ENCODE data around the gene MAST4.

Gene MAST4

DNA sequence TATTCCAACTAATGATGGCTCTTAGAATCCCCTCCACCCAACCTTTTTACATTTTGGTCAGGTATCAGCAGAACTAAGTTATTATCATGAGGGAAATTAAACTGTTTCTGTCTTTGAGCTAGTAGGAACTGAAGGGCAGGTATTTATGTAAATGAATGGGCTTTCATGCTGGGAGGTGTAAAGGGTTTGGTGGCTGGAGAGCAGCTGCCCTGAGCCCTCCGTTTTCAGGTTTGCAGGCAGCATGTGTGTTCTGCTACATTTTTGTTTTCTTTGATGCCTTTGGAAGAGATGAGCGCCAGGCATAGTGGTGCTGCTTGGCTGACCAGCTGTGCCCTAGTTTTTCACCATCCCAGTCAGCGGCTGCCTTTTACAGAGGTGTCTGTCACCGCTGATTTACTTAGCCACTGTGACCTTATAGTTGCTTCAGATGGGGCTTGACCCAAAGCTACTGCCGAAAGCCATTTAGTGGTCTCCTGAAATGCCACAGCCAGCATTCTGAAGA lies 231.9 kb downstream of the MAST4 start:
- Histone ChIP-seq H3K27me3 (ENCODE audit: control insufficient read depth, insufficient read depth, low read length, poor library complexity, severe bottlenecking) (no peaks in the 10 kb centered on the region), H3K9me3 (ENCODE audit: control insufficient read depth, low read length) (no peaks in the 10 kb centered on the region), H3K36me3 (ENCODE audit: control insufficient read depth, insufficient read depth, low read length) (no peaks in the 10 kb centered on the region), H3K4me3 (ENCODE audit: insufficient read depth, low read depth, low read length) (peak overlapping the region; percentile 34), H3K4me1 (ENCODE audit: control insufficient read depth, insufficient read depth, low read length) (peaks cover 5% of the 10 kb centered on the region), H3K27ac (ENCODE audit: insufficient read depth, low read depth, low read length, poor library complexity, severe bottlenecking) (no peak overlapping the region)
- 4 to 6% methylated on average over 5 of the region's 5 CpGs for WGBS, 2 experiments

DNA sequence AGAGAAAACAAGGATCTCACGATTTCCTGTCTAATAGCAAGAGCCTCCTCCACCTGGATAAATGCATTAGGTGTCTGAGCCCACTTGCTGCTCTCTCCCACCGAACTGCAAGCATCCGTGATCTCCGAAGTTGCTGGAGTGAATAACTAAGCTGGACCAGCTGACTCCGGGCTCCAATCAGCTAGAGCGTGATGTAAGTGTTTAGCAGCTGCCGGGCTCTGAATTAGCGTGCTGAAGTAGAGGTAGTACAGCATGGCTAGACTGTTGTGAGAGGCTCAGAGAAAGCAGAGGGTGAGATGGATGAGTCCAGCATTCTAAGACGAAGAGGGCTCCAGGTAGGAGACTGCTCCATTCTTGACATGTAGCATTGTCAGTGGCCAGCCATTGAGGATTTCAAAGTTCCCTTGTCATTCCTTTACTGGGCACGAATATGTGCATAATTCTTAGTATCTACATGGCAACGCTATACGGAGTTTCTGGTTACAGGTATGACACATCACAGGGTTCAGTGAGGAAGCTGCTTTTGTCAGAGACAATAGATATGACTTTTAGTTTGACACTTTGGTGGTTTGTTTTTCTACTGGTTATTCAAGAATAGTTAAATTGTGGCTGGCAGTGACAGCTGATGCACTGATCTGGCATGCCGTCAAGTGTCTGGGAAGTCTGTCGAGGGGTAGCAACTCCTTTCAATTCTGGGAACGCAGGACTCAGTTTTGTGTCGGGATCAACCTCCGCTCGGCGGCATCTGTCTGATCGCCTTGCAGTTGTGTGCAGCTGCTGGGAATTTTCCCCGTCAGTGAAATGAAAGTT lies 232.6 kb downstream of the MAST4 start:
- Histone ChIP-seq H3K27ac (ENCODE audit: insufficient read depth, low read depth, low read length, poor library complexity, severe bottlenecking) (no peak overlapping the region), H3K4me3 (ENCODE audit: insufficient read depth, low read depth, low read length) (peak overlapping the region; percentile 34), H3K4me1 (ENCODE audit: control insufficient read depth, insufficient read depth, low read length) (peaks cover 5% of the 10 kb centered on the region), H3K27me3 (ENCODE audit: control insufficient read depth, insufficient read depth, low read length, poor library complexity, severe bottlenecking) (no peaks in the 10 kb centered on the region), H3K9me3 (ENCODE audit: control insufficient read depth, low read length) (no peaks in the 10 kb centered on the region), H3K36me3 (ENCODE audit: control insufficient read depth, insufficient read depth, low read length) (no peaks in the 10 kb centered on the region)
- WGBS, 2 experiments = 8% methylated on average over 21 of the region's 21 CpGs

DNA sequence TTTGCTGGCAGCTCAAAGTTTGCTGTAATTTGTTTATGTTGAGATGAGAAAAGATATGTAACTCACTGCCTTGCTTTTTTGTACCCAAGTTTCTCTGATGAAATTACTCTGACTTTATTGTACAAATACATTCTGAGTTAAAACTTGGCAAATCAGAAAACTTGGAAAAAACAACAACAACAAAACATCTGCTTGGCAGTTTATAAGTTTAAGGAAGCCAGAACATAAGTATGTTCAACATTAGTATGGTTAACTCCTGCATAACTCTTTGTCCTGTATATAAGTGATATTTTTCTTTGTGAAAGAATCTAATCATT lies 233.1 kb downstream of the MAST4 start:
- Histone ChIP-seq H3K4me3 (ENCODE audit: insufficient read depth, low read depth, low read length) (peak overlapping the region; percentile 34), H3K27ac (ENCODE audit: insufficient read depth, low read depth, low read length, poor library complexity, severe bottlenecking) (no peak overlapping the region), H3K27me3 (ENCODE audit: control insufficient read depth, insufficient read depth, low read length, poor library complexity, severe bottlenecking) (no peaks in the 10 kb centered on the region)

DNA sequence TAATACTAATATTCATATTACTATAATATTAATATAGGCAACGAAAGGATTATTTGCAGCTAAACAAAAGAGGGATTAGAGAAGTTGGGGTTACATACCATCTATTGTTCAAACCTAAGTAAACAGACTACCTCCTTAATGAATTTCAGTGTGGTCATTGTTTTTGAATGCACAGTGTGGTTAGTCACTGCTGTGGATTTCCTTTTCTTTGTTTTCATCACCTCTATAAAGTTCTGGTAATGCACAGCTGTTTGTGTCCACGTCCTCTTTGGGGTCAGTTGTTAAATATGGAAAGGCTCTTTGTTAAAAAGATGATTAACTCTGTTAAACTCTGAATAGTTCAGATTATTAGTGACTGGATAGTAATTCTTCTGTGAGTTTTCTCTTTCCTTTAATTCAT lies 233.6 kb downstream of the MAST4 start:
- H3K36me3 ChIP-seq (ENCODE audit: control insufficient read depth, insufficient read depth, low read length) = no peaks in the 10 kb centered on the region
- no peaks in the 10 kb centered on the region for H3K27me3 ChIP-seq (ENCODE audit: control insufficient read depth, insufficient read depth, low read length, poor library complexity, severe bottlenecking)
- 10 to 35% methylated on average over 1 of the region's 2 CpGs for WGBS, 2 experiments
- H3K4me3 ChIP-seq (ENCODE audit: insufficient read depth, low read depth, low read length) = no peak overlapping the region
- H3K9me3 ChIP-seq (ENCODE audit: control insufficient read depth, low read length) = no peaks in the 10 kb centered on the region
- no peak overlapping the region for H3K27ac ChIP-seq (ENCODE audit: insufficient read depth, low read depth, low read length, poor library complexity, severe bottlenecking)
- peaks cover 5% of the 10 kb centered on the region for H3K4me1 ChIP-seq (ENCODE audit: control insufficient read depth, insufficient read depth, low read length)

More for the DNA sequence above, 233.1 kb downstream of the MAST4 start:
- Histone ChIP-seq H3K9me3 (ENCODE audit: control insufficient read depth, low read length) (no peaks in the 10 kb centered on the region), H3K4me1 (ENCODE audit: control insufficient read depth, insufficient read depth, low read length) (peaks cover 5% of the 10 kb centered on the region), H3K36me3 (ENCODE audit: control insufficient read depth, insufficient read depth, low read length) (no peaks in the 10 kb centered on the region)

DNA sequence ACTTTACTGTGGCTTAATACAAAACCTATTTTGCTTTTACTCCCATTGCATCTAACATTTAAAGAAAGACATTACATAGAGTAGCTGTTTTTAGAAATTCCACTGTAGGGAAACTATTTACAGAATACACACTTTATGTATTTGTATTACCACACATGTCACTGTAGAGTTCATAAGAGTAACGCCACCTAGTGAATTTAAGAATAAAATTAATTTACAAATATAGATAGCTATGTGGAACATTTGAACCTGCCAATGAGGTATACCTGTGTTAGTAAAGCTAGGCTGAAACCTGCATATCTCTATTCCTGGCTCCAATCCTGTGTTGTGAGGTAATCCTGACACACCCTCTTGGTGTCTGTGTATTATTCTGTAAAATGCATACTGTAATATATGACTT lies 234.4 kb downstream of the MAST4 start:
- Histone ChIP-seq H3K9me3 (ENCODE audit: control insufficient read depth, low read length) (no peaks in the 10 kb centered on the region), H3K27ac (ENCODE audit: insufficient read depth, low read depth, low read length, poor library complexity, severe bottlenecking) (no peak overlapping the region), H3K27me3 (ENCODE audit: control insufficient read depth, insufficient read depth, low read length, poor library complexity, severe bottlenecking) (no peaks in the 10 kb centered on the region), H3K4me3 (ENCODE audit: insufficient read depth, low read depth, low read length) (no peak overlapping the region), H3K4me1 (ENCODE audit: control insufficient read depth, insufficient read depth, low read length) (peaks cover 5% of the 10 kb centered on the region), H3K36me3 (ENCODE audit: control insufficient read depth, insufficient read depth, low read length) (no peaks in the 10 kb centered on the region)
- 100% methylated on average over 1 of the region's 1 CpG; no CpG with 5 or more reads in 1 of the 2 experiments for WGBS, 2 experiments

DNA sequence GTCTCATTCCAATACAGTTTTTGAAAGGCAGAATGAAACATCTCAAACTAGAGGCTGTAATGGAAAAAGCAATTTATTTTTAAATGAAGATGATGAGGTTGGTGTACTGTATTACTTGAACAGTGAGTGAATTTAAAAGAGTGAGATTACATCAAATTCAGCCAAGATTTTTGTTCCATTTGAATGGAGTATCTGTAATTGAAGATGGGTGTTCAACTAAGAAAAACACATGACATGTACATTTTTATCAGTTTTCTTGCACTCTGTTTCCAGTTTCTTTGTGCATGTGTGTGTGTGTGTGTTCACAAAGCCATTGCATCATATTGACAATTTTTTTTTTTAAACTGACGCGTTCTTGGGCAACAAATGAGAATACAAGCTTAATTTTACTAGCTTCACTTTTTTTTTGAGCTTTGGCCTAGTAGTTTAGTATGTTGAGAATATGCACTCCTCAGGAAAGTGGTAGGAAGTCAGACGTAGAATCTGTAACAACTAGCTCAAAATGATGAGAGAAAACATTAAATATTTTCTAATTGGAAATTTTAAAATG lies 243.5 kb downstream of the MAST4 start:
- no peaks in the 10 kb centered on the region for H3K36me3 ChIP-seq (ENCODE audit: control insufficient read depth, insufficient read depth, low read length)
- H3K27ac ChIP-seq (ENCODE audit: insufficient read depth, low read depth, low read length, poor library complexity, severe bottlenecking) = no peak overlapping the region
- peaks cover 9% of the 10 kb centered on the region for H3K4me1 ChIP-seq (ENCODE audit: control insufficient read depth, insufficient read depth, low read length)
- 100% methylated on average over 1 of the region's 3 CpGs; no CpG with 5 or more reads in 1 of the 2 experiments for WGBS, 2 experiments
- no peaks in the 10 kb centered on the region for H3K9me3 ChIP-seq (ENCODE audit: control insufficient read depth, low read length)
- no peak overlapping the region for H3K4me3 ChIP-seq (ENCODE audit: insufficient read depth, low read depth, low read length)
- no peaks in the 10 kb centered on the region for H3K27me3 ChIP-seq (ENCODE audit: control insufficient read depth, insufficient read depth, low read length, poor library complexity, severe bottlenecking)

DNA sequence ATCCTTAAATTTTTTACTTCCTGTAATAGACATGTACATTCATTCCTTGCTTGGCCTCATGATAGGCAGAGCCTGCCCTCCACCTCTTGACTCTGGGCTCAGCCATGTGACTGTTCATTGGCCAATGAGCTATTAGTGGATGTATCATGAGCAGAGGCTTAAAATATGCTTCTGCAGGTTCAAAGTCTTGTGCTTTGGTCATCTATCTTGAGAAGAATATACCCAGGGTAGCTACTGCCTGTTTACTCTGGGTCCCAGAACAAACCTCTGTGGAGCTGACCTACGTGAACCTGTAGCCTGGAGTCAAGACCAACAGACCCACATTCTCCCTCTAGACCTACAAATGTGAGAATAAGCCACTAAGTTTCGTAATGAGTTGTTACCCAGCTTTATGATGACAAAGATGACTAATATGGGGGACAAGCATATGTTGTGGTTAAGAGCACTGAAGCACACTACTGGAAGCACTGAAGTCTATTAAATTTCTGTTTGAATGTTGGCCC lies 244.4 kb downstream of the MAST4 start:
- Histone ChIP-seq H3K4me3 (ENCODE audit: insufficient read depth, low read depth, low read length) (no peak overlapping the region), H3K9me3 (ENCODE audit: control insufficient read depth, low read length) (no peaks in the 10 kb centered on the region), H3K27me3 (ENCODE audit: control insufficient read depth, insufficient read depth, low read length, poor library complexity, severe bottlenecking) (no peaks in the 10 kb centered on the region), H3K4me1 (ENCODE audit: control insufficient read depth, insufficient read depth, low read length) (peaks cover 9% of the 10 kb centered on the region), H3K36me3 (ENCODE audit: control insufficient read depth, insufficient read depth, low read length) (no peaks in the 10 kb centered on the region), H3K27ac (ENCODE audit: insufficient read depth, low read depth, low read length, poor library complexity, severe bottlenecking) (no peak overlapping the region)
- 90 to 93% methylated on average over 2 of the region's 2 CpGs for WGBS, 2 experiments

DNA sequence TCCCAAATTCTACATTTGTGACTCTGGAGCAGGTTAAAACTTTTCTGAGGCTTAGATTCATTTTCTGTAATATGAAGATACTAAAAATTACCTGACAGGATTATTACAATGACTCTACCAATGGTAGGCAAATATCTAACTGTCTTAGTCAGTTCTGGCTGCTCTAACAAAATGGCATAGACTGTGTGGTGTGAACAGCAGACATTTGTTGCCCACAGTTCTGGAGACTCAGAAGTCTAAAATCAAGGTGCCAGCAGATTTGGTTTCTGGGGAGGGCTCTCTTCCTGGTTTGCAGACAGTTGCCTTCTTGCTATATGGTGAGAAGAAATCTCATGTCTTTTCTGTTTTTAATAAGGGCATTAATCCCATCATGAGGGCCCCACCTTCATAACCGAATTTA lies 245.1 kb downstream of the MAST4 start:
- H3K27me3 ChIP-seq (ENCODE audit: control insufficient read depth, insufficient read depth, low read length, poor library complexity, severe bottlenecking) = no peaks in the 10 kb centered on the region
- H3K4me1 ChIP-seq (ENCODE audit: control insufficient read depth, insufficient read depth, low read length) = peaks cover 9% of the 10 kb centered on the region
- H3K9me3 ChIP-seq (ENCODE audit: control insufficient read depth, low read length) = no peaks in the 10 kb centered on the region
- H3K27ac ChIP-seq (ENCODE audit: insufficient read depth, low read depth, low read length, poor library complexity, severe bottlenecking) = no peak overlapping the region
- WGBS, 2 experiments = 87 to 88% methylated on average over 1 of the region's 1 CpG
- no peak overlapping the region for H3K4me3 ChIP-seq (ENCODE audit: insufficient read depth, low read depth, low read length)
- H3K36me3 ChIP-seq (ENCODE audit: control insufficient read depth, insufficient read depth, low read length) = no peaks in the 10 kb centered on the region

DNA sequence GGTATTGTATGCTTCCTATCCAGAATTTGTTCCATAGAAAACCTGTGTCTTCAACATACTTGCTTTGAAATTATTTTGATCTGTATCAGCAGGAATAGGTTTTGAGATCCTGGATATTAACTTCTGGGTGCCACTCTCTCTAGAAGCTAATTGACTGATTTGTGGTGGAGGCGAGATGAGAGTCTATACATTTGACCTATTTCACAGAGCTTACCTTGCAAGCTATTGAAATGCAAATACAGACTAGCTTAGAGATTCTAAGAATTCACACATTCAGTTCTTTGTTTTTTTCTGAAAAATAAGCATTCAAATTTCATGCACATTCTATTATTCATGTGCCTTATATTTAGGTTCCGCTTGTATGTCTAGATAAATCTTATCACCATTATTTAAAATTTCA lies 246.3 kb downstream of the MAST4 start:
- 85 to 89% methylated on average over 2 of the region's 2 CpGs for WGBS, 2 experiments
- H3K36me3 ChIP-seq (ENCODE audit: control insufficient read depth, insufficient read depth, low read length) = no peaks in the 10 kb centered on the region
- H3K4me1 ChIP-seq (ENCODE audit: control insufficient read depth, insufficient read depth, low read length) = peaks cover 9% of the 10 kb centered on the region
- H3K27ac ChIP-seq (ENCODE audit: insufficient read depth, low read depth, low read length, poor library complexity, severe bottlenecking) = no peak overlapping the region
- H3K4me3 ChIP-seq (ENCODE audit: insufficient read depth, low read depth, low read length) = no peak overlapping the region
- no peaks in the 10 kb centered on the region for H3K9me3 ChIP-seq (ENCODE audit: control insufficient read depth, low read length)
- no peaks in the 10 kb centered on the region for H3K27me3 ChIP-seq (ENCODE audit: control insufficient read depth, insufficient read depth, low read length, poor library complexity, severe bottlenecking)

DNA sequence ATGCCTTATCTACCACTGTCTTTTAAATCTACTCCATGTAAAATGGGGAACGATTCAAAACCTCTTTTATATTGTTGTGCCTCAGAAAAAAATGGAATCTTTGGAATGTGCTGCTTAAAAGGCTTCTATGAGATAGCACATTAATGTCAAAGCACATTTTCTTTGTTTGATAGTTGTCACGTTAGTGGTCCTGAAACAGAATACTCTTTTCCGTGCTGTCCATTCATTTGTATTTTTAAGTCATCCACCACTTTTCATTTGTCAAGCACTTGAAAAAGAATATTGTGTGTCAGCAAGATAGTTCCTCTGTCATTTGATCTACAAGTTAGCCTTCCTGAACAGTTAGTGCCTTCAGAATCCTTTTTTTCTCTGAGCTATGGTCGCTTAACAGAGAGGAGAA lies 246.9 kb downstream of the MAST4 start:
- H3K4me1 ChIP-seq (ENCODE audit: control insufficient read depth, insufficient read depth, low read length) = peaks cover 9% of the 10 kb centered on the region
- no peak overlapping the region for H3K4me3 ChIP-seq (ENCODE audit: insufficient read depth, low read depth, low read length)
- H3K27me3 ChIP-seq (ENCODE audit: control insufficient read depth, insufficient read depth, low read length, poor library complexity, severe bottlenecking) = no peaks in the 10 kb centered on the region
- no peaks in the 10 kb centered on the region for H3K9me3 ChIP-seq (ENCODE audit: control insufficient read depth, low read length)
- 55 to 60% methylated on average over 4 of the region's 4 CpGs for WGBS, 2 experiments
- no peaks in the 10 kb centered on the region for H3K36me3 ChIP-seq (ENCODE audit: control insufficient read depth, insufficient read depth, low read length)
- no peak overlapping the region for H3K27ac ChIP-seq (ENCODE audit: insufficient read depth, low read depth, low read length, poor library complexity, severe bottlenecking)
